HepG2 (cell line): ENCODE data around the gene CYP19A1. TPM values are rescaled to one million over a fixed set of nuclear protein-coding genes. Genes with fewer than 3 reads are reported as not detected.

Experiments used
- CC2D1A ChIP-seq: sonication (generic); formaldehyde crosslinking; IDR thresholded peaks from 2 replicates; pipeline ENCODE4 v1.8.1; 2023; ENCODE audit warnings: mild to moderate bottlenecking, missing genetic modification reagents
- CEBPZ ChIP-seq: IDR thresholded peaks from 2 replicates; pipeline ENCODE4 v1.6.1; 2012; ENCODE audit warnings: low read length, improper control_type of control experiment
- EEA1 ChIP-seq: sonication (generic); formaldehyde crosslinking; IDR thresholded peaks from 2 replicates; pipeline ENCODE4 v1.5.1; 2020; ENCODE audit warnings: mild to moderate bottlenecking, missing genetic modification reagents, borderline replicate concordance
- ETS1 ChIP-seq: sonication (generic); formaldehyde crosslinking; IDR thresholded peaks from 2 replicates; pipeline ENCODE4 v1.4.0; 2020; ENCODE audit warnings: missing genetic modification reagents
- FLYWCH1 ChIP-seq: sonication (generic); formaldehyde crosslinking; IDR thresholded peaks from 2 replicates; pipeline ENCODE4 v1.8.1; 2023; ENCODE audit warnings: mild to moderate bottlenecking, missing genetic modification reagents
- FOXP1 ChIP-seq, 2 experiments: fragments of 450-650 bp in 1 of 2; IDR thresholded peaks; 2 replicates each; pipeline ENCODE4 v1.6.1; 2017 to 2018; ENCODE audit warnings: antibody characterized with exemption in 1 of 2
- NFYC ChIP-seq: IDR thresholded peaks from 2 replicates; pipeline ENCODE4 v1.6.1; 2016; ENCODE audit warnings: missing genetic modification reagents, missing compliant biosample characterization
- NR2F6 ChIP-seq, 2 experiments: IDR thresholded peaks; 2 replicates each; pipeline ENCODE4 v1.6.1; 2016; ENCODE audit warnings: antibody characterized with exemption in 1 of 2, mild to moderate bottlenecking in 1 of 2
- POGZ ChIP-seq: sonication (generic); formaldehyde crosslinking; IDR thresholded peaks from 2 replicates; pipeline ENCODE4 v1.4.0; 2020; ENCODE audit warnings: mild to moderate bottlenecking, missing genetic modification reagents
- POLR2AphosphoS5 ChIP-seq: IDR thresholded peaks from 2 replicates; pipeline ENCODE4 v1.6.1; 2012; ENCODE audit warnings: low read depth, low read length
- PRPF4 ChIP-seq: fragments of 200-400 bp; formaldehyde crosslinking; IDR thresholded peaks from 2 replicates; pipeline ENCODE4 v1.6.1; 2016; ENCODE audit warnings: low read length, low read depth; ENCODE audit not compliant: poor library complexity, severe bottlenecking
- RFX1 ChIP-seq: fragments of 450-650 bp; IDR thresholded peaks from 2 replicates; pipeline ENCODE4 v1.6.1; 2017
- SP140L ChIP-seq: sonication (generic); formaldehyde crosslinking; IDR thresholded peaks from 2 replicates; pipeline ENCODE4 v1.4.0; 2020; ENCODE audit warnings: missing genetic modification reagents, borderline replicate concordance
- TFAP4 ChIP-seq: sonication (generic); IDR thresholded peaks from 2 replicates; pipeline ENCODE4 v1.6.1; 2016; ENCODE audit warnings: low read depth, borderline replicate concordance
- ZKSCAN8 ChIP-seq: IDR thresholded peaks from 2 replicates; pipeline ENCODE4 v1.6.1; 2016; ENCODE audit warnings: borderline replicate concordance, missing genetic modification reagents, missing compliant biosample characterization
- ZNF160 ChIP-seq: sonication (generic); formaldehyde crosslinking; IDR thresholded peaks from 2 replicates; pipeline ENCODE4 v1.8.0; 2022; ENCODE audit warnings: mild to moderate bottlenecking, inconsistent platforms, missing genetic modification reagents
- ZNF18 ChIP-seq: sonication (generic); formaldehyde crosslinking; IDR thresholded peaks from 2 replicates; pipeline ENCODE4 v1.8.0; 2022; ENCODE audit warnings: mild to moderate bottlenecking, missing genetic modification reagents; ENCODE audit not compliant: insufficient replicate concordance
- ZNF232 ChIP-seq: sonication (generic); formaldehyde crosslinking; IDR thresholded peaks from 2 replicates; pipeline ENCODE4 v1.4.0; 2020; ENCODE audit warnings: missing genetic modification reagents, borderline replicate concordance
- ZNF546 ChIP-seq: sonication (generic); formaldehyde crosslinking; conservative IDR thresholded peaks from 2 replicates; pipeline ENCODE4 v1.8.1; 2023; ENCODE audit warnings: mild to moderate bottlenecking, missing genetic modification reagents
- ZNF558 ChIP-seq: sonication (generic); formaldehyde crosslinking; IDR thresholded peaks from 2 replicates; pipeline ENCODE4 v1.9.0; 2022; ENCODE audit warnings: mild to moderate bottlenecking, missing genetic modification reagents, borderline replicate concordance
- ZNF710 ChIP-seq: sonication (generic); formaldehyde crosslinking; IDR thresholded peaks from 2 replicates; pipeline ENCODE4 v1.5.0; 2020; ENCODE audit warnings: mild to moderate bottlenecking, missing genetic modification reagents, borderline replicate concordance
- ZSCAN12 ChIP-seq: sonication (generic); formaldehyde crosslinking; IDR thresholded peaks from 2 replicates; pipeline ENCODE4 v1.9.0; 2021; ENCODE audit warnings: mild to moderate bottlenecking, missing genetic modification reagents
- polyA plus RNA-seq, 8 experiments: library from polyadenylated mRNA; depleted of rRNA in 3 of 8; stranded (reverse) in 7 of 8; unstranded in 1 of 8; fragments of >200 nt; fragmentation: Illumina TruSeq in 4 of 8; extraction: Trizol in 4 of 8; gene quantifications; 2 replicates each; pipeline versions ENCODE4 v1.2.1 to v1.2.3, GENCODE V29; 2011 to 2016; ENCODE audit warnings: low read depth in 4 of 8, missing spikeins in 1 of 8, mixed read lengths in 1 of 8; ENCODE audit not compliant: insufficient read depth in 1 of 8
- total RNA-seq, 5 experiments: library from RNA; depleted of rRNA; stranded (reverse); fragments of >200 nt; fragmentation: Illumina TruSeq; extraction: Trizol; gene quantifications; 2 replicates each; pipeline ENCODE4 v1.2.3, GENCODE V29; 2016; ENCODE audit warnings: low read depth in 1 of 5

CYP19A1 gene
- total and polyA plus RNA-seq, 2 of the 13 experiments (the other 11 are each of a cell fraction or from before 2014, with no cell fraction given) = 10.9 to 23.0 TPM

- TF ChIP-seq ZNF18 (CRISPR knock-in tag) (no peak), POGZ (CRISPR knock-in tag) (peak; percentile 8; the same call in 1 of the 2 replicates), ZNF232 (CRISPR knock-in tag) (no peak), NFYC (CRISPR knock-in tag) (no peak), NR2F6 (IDR thresholded peaks at IDR 0.05) (peak; percentile 39; the same call in 1 of the 2 replicates), NR2F6 (CRISPR knock-in tag; IDR thresholded peaks at IDR 0.05) (0 out of 2 replicates have a peak, but pooled peaks have one; percentile 46), SP140L (CRISPR knock-in tag) (no peak), ZNF558 (CRISPR knock-in tag) (no peak), ZNF546 (CRISPR knock-in tag) (no peak), RFX1 (no peak), ETS1 (CRISPR knock-in tag) (no peak), ZNF160 (no peak), ZSCAN12 (CRISPR knock-in tag) (no peak), ZNF710 (CRISPR knock-in tag) (no peak), TFAP4 (no peak; the same call in 1 of the 2 replicates), FOXP1 (IDR thresholded peaks at IDR 0.05) (no peak), FOXP1 (CRISPR knock-in tag; IDR thresholded peaks at IDR 0.05) (no peak), CC2D1A (CRISPR knock-in tag) (no peak), FLYWCH1 (CRISPR knock-in tag) (no peak), CEBPZ (no peak), POLR2AphosphoS5 (0 out of 2 replicates have a peak, but pooled peaks have one; percentile 29), EEA1 (CRISPR knock-in tag) (no peak), PRPF4 (no peak), ZKSCAN8 (no peak)
Observed at GRCh38 chr15:51311510-51311909, 26.9 kb downstream of the CYP19A1 start (continued).
